Measurements from ENCODE around the gene BACH2.

Gene BACH2

DNA sequence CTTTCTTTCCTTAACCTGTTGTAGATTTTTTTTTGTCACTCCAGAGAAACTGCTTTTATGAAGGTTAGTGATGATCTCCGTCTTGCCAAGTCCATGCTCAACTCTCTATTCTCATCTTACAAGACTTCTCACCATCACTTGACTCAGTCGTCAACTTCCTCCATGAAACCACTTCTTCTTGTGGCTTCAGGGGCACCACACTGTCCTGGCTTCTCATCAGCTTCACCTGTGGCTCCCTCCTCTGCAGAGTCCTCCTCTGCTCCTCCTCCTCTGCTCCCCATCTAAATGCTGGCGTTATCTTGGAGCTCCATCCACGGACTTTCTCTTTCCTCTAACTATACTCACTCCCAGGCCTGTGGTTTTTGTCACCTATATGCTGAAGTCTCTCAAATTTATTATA lies 187.5 kb downstream of the BACH2 start:
- H3K27ac Mint-ChIP-seq = peak overlapping the region; percentile 84
- H3K4me3 Mint-ChIP-seq = peak overlapping the region; percentile 51
- no peak for DNase-seq
- H3K4me1 Mint-ChIP-seq (ENCODE audit: low read depth) = peaks cover 93% of the 10 kb centered on the region
- H3K27me3 Mint-ChIP-seq = no peaks in the 10 kb centered on the region
- peaks cover 18% of the 10 kb centered on the region for H3K9me3 Mint-ChIP-seq
- H3K36me3 Mint-ChIP-seq (ENCODE audit: low read depth) = peaks cover 61% of the 10 kb centered on the region

DNA sequence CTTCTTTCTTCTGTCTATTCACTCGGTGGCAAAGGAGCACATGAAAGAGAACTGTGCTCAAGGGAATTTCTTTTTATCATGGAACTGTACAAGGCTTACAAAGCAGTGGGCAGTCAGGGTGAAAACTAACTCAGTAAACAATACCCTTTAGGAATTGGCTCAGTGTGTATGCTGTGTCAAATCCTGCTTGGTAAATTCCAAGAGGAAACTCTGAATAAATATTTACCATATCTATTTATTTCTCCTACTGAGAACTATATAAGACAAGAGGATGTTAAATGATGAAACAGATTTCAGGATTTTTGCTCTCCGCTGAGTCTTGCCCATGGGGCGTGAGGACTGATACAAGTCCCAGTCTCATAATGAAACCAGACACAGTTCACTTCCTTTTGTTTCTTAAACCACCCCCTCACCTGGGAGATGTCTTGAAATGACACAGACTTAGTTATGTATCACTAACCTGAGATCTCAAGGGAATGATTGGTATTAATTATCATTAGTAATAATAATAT lies 188.8 kb downstream of the BACH2 start:
- H3K27ac Mint-ChIP-seq = peak overlapping the region; percentile 90
- DNase-seq = no peak
- H3K4me3 Mint-ChIP-seq = peak overlapping the region; percentile 51
- H3K4me1 Mint-ChIP-seq (ENCODE audit: low read depth) = peaks cover 96% of the 10 kb centered on the region
- peaks cover 59% of the 10 kb centered on the region for H3K36me3 Mint-ChIP-seq (ENCODE audit: low read depth)
- no peaks in the 10 kb centered on the region for H3K27me3 Mint-ChIP-seq
- H3K9me3 Mint-ChIP-seq = peaks cover 6% of the 10 kb centered on the region

DNA sequence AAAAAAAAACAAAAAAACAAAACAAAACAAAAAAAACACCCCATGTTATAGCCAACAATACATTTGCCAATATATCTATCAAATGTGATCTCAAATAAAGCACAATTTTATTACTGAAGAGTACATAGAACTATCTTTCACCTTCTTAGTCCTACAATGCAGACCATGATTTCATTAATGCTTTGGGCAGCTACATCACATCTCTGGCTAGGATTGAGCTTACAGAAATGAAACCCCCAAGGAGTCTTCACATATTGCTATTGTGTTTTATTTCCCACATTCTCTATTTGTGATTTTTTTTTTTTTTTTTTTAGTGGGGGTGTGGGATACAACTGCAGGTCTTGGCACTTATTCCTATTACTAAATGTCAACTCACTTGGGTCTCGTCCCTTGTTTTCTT lies 189.3 kb downstream of the BACH2 start:
- Mint-ChIP-seq H3K27ac (peak overlapping the region; percentile 90), H3K4me1 (ENCODE audit: low read depth) (peaks cover 94% of the 10 kb centered on the region)

DNA sequence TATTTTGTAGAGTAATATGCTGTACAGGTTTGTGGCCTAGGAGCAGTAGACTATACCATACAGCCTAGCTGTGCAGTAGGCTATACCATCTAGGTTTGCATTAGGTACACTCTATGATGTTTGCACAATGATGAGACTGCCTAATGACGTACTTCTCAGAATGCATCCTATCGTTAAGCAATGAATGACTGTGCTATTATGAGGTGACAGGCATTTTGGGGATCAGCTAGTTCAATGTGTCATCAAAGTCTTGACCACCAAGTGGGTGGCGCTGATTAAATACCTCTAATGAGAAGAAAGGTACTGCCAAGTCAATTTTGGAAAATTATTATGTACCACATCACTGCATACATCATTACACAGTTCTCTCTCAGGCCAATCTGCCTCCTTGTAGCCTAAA lies 190.2 kb downstream of the BACH2 start:
- Mint-ChIP-seq H3K27me3 (no peaks in the 10 kb centered on the region), H3K27ac (peak overlapping the region; percentile 90), H3K4me3 (no peak overlapping the region), H3K36me3 (ENCODE audit: low read depth) (peaks cover 56% of the 10 kb centered on the region), H3K4me1 (ENCODE audit: low read depth) (peaks cover 92% of the 10 kb centered on the region), H3K9me3 (no peaks in the 10 kb centered on the region)
- DNase-seq = no peak

More for the DNA sequence above, 189.3 kb downstream of the BACH2 start:
- Mint-ChIP-seq H3K27me3 (no peaks in the 10 kb centered on the region), H3K9me3 (peaks cover 1% of the 10 kb centered on the region), H3K36me3 (ENCODE audit: low read depth) (peaks cover 56% of the 10 kb centered on the region), H3K4me3 (peak overlapping the region; percentile 51)
- DNase-seq = no peak

DNA sequence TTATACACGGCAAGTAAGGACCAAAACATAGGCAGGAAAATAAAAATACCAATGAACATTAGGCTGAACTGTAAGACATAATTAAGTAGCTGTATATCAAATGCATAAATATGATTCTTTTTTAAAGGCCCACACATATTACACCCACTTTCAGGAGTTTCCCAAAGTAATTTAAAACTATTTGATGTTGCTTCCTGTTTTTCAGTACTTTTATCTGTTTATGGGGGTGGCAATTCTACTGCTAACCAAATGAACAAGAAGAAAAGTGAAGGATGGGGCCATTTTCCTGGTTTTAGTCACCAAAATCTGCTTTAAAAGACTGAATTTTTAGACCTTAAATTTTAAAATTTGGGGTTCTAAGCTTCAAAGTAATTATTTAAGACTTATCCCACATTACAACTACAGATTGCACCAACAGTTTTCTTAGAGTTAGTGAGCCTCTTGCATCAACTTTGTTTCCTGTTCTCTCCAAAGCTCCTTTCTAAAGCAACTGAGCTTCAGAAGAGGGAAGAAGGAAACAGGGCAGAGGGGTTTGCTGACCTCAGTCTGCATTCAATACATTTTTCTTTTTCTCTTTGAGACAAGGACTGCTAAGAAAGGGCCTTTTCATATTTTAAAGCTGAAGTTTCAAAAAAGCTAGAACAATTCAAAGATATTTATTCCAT lies 191.0 kb downstream of the BACH2 start:
- DNase-seq = no peak
- Mint-ChIP-seq H3K4me1 (ENCODE audit: low read depth) (peaks cover 92% of the 10 kb centered on the region), H3K9me3 (no peaks in the 10 kb centered on the region), H3K4me3 (peak overlapping the region; percentile 18), H3K27ac (peak overlapping the region; percentile 90), H3K36me3 (ENCODE audit: low read depth) (peaks cover 63% of the 10 kb centered on the region), H3K27me3 (no peaks in the 10 kb centered on the region)

DNA sequence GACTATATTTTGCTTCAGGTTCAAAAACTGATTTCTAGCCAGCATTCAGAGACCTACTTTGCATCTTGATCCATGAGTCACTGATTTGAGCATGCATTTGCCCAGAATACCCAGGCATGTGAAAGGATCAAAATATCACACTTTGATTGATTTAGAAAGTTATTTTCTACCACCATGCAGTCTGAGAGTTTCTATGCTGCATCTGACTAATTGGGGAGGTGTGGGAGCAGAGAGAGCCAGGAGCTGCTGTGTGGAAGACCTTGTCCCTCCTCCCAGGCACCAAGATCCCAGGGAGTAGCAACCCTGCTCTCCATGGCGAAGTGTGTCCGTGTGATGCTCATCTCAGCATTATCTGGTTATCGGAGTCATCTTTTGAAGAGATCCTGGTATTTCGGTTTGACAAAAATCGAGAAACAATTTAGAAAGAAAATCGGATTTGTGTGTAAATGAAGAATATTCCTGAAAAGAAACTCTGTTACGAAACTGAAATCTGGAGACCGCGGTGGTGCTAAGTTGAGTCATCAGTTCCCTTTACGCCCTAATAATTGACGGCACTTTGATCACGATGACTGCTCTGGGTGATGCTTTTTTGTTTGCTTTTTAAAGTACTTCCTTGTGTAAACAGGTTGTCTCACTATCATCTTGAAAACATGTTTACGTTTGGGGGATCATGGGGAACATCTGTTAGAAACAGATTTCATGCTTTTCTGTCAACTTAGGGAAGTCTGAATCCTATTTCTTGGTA lies 193.4 kb downstream of the BACH2 start:
- DNase-seq = peak; percentile 71
- Mint-ChIP-seq H3K27me3 (no peaks in the 10 kb centered on the region), H3K27ac (peak overlapping the region; percentile 95), H3K4me1 (ENCODE audit: low read depth) (peaks cover 93% of the 10 kb centered on the region), H3K4me3 (peak overlapping the region; percentile 63), H3K9me3 (no peaks in the 10 kb centered on the region), H3K36me3 (ENCODE audit: low read depth) (peaks cover 67% of the 10 kb centered on the region)

DNA sequence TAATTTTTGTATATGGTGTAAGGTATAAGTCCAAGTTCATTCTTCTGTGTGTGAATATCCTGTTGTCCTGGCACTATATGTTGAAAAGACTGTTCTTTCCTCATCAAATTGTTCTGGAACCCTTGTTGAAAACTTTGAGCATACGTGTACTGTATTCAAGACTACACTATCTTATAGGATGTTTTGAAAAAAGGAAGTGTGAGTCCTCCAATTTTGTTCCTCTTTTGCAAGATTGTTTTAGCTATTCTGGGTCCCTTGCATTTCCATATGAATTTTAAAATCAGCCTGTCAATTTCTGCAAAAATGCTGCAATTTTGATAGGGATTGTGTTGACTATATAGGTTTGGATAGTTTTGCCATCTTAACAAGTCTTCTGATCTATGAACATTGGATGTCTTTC lies 195.2 kb downstream of the BACH2 start:
- no peaks in the 10 kb centered on the region for H3K27me3 Mint-ChIP-seq
- H3K9me3 Mint-ChIP-seq = no peaks in the 10 kb centered on the region
- peaks cover 61% of the 10 kb centered on the region for H3K36me3 Mint-ChIP-seq (ENCODE audit: low read depth)
- peaks cover 95% of the 10 kb centered on the region for H3K4me1 Mint-ChIP-seq (ENCODE audit: low read depth)
- no peak overlapping the region for H3K4me3 Mint-ChIP-seq
- DNase-seq = no peak
- no peak overlapping the region for H3K27ac Mint-ChIP-seq

DNA sequence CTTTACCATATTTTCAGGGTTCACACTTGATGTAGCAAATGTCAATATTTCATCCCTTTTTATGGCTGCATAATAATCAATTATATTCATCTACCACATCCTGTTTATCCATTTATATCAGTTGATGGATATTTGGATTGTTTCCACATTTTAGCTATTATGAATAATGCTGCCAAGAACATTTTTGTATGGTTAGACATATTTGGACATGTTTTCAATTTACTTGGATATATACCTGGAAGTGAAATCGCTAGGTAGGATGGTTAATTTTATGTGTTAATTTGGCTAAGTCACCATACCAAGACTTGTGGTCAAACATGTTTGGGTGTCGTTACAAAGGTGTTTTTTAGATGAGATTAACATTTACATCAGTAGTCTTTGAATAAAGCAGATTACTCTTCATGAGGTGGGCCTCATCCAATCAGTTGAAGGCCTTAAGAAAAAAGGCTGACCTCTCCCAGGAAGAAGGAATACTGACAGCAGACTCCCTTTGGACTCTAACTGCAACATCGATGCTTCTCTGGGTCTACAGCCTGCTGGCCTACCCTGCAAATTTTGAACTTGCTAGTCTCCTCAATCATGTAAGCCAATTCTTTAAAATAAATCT lies 196.5 kb downstream of the BACH2 start:
- DNase-seq = no peak
- Mint-ChIP-seq H3K27ac (peak overlapping the region; percentile 50), H3K4me1 (ENCODE audit: low read depth) (peaks cover 95% of the 10 kb centered on the region), H3K36me3 (ENCODE audit: low read depth) (peaks cover 58% of the 10 kb centered on the region), H3K27me3 (no peaks in the 10 kb centered on the region), H3K9me3 (no peaks in the 10 kb centered on the region), H3K4me3 (no peak overlapping the region)

DNA sequence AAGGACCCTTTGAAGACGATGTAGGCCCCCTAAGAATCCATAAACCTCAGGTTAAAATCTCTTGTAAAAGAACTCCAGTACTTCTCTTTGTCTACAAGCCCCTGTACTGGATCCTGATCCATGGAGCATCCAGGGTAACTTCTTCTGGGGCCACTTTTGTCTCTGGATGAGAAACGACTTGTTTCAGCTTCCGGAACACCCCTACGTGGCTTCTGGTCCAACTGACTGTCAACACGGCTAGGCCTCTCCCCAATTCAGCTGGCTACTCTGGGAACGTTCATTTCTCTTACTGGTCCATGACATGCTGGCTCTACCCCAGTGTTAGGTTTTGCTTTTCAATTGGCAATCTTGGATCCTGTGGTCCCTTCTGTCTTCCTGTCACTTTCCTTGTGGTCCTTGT lies 198.0 kb downstream of the BACH2 start:
- DNase-seq = no peak
- H3K27ac Mint-ChIP-seq = peak overlapping the region; percentile 12
- no peak overlapping the region for H3K4me3 Mint-ChIP-seq
- peaks cover 96% of the 10 kb centered on the region for H3K4me1 Mint-ChIP-seq (ENCODE audit: low read depth)
- H3K9me3 Mint-ChIP-seq = no peaks in the 10 kb centered on the region
- H3K36me3 Mint-ChIP-seq (ENCODE audit: low read depth) = peaks cover 60% of the 10 kb centered on the region
- no peaks in the 10 kb centered on the region for H3K27me3 Mint-ChIP-seq

DNA sequence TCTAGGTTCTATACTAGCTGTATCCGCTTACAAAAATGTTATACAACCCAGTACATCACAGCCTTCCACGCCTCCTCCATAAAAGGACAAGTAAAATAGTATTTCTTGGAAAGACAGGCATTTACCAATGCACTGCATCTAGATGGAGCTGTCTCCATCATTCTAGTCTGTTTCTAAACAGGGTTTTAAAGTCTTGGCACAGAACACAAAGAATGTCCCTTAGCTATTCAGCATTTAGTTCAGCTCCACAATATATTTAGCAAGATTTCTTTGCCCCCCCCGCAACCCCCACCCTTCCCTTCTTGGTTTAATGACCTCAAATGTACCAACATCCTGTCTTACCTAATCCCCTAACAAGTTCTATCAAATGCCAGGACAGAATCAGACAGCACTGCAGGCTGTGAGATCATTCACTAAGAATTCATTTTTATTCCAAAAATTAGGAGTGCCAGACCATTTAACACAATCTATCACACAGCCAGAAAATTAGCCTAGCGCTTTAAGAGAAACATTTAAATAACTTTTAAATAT lies 198.6 kb downstream of the BACH2 start:
- Mint-ChIP-seq H3K9me3 (peaks cover 2% of the 10 kb centered on the region), H3K36me3 (ENCODE audit: low read depth) (peaks cover 58% of the 10 kb centered on the region), H3K4me3 (no peak overlapping the region), H3K4me1 (ENCODE audit: low read depth) (peaks cover 96% of the 10 kb centered on the region), H3K27me3 (no peaks in the 10 kb centered on the region), H3K27ac (peak overlapping the region; percentile 50)
- no peak for DNase-seq

DNA sequence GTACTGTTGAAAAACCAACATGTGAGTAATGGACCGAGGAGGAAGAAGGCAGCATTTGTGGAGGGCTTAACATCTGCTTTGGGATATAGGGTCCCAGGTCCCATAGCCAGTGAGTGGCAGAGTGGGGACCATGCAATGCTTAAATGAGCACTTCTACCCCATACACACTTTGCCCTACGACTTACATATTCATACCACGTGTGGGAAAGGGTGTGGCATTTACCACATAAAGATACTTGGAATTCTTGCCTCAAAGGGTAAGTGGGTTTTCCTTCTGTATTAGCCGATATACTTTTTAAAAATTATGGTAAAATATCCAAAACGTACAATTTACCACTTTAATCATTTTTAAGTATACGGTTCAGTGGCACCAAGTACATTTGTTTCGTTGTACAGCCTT lies 199.3 kb downstream of the BACH2 start:
- no peak overlapping the region for H3K4me3 Mint-ChIP-seq
- peaks cover 96% of the 10 kb centered on the region for H3K4me1 Mint-ChIP-seq (ENCODE audit: low read depth)
- no peaks in the 10 kb centered on the region for H3K27me3 Mint-ChIP-seq
- peaks cover 60% of the 10 kb centered on the region for H3K36me3 Mint-ChIP-seq (ENCODE audit: low read depth)
- H3K9me3 Mint-ChIP-seq = peaks cover 2% of the 10 kb centered on the region
- DNase-seq = no peak
- H3K27ac Mint-ChIP-seq = peak overlapping the region; percentile 50

DNA sequence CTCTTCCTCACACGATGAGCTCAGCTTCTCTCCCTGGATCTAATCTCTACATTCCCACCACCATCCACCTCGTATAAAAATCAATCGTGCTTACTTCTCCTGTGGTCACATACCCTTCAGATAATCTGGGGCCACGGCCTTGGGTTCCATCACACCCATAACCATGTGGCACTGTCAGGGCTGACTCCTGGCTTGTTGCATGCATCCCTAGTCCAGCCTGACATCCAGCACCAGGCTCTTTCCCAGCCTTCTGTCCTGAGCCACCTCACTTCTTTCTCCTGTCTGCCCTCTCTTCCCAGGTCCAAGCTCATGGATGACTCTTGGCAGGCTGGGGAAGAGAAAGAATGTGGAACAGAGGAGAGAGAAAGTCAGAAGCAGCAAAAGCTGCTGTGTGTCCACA lies 199.8 kb downstream of the BACH2 start:
- H3K4me3 Mint-ChIP-seq = no peak overlapping the region
- peaks cover 55% of the 10 kb centered on the region for H3K36me3 Mint-ChIP-seq (ENCODE audit: low read depth)
- no peak for DNase-seq
- H3K27ac Mint-ChIP-seq = peak overlapping the region; percentile 44
- H3K4me1 Mint-ChIP-seq (ENCODE audit: low read depth) = peaks cover 90% of the 10 kb centered on the region
- no peaks in the 10 kb centered on the region for H3K27me3 Mint-ChIP-seq
- peaks cover 2% of the 10 kb centered on the region for H3K9me3 Mint-ChIP-seq

DNA sequence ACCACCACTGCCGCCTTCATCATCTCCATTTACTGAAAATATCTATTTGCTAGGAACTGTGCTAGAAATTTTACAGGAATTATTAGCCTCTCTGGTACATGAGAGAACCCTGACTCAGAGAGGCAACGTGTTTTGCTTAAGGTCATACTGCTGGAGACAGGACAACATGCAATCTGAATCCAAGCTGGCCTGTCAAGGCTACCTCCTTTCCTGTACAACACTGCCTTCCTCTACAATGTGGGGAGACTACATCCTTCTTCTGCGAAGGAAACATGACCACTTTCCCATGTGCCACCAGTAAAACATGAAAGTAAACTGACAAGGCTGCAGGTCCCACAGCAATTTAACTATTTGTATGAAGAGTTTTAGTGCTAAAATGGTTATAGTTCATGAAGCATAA lies 200.9 kb downstream of the BACH2 start:
- H3K27ac Mint-ChIP-seq = peak overlapping the region; percentile 44
- no peak overlapping the region for H3K4me3 Mint-ChIP-seq
- DNase-seq = no peak
- no peaks in the 10 kb centered on the region for H3K27me3 Mint-ChIP-seq
- peaks cover 87% of the 10 kb centered on the region for H3K4me1 Mint-ChIP-seq (ENCODE audit: low read depth)
- H3K9me3 Mint-ChIP-seq = peaks cover 2% of the 10 kb centered on the region
- H3K36me3 Mint-ChIP-seq (ENCODE audit: low read depth) = peaks cover 48% of the 10 kb centered on the region

DNA sequence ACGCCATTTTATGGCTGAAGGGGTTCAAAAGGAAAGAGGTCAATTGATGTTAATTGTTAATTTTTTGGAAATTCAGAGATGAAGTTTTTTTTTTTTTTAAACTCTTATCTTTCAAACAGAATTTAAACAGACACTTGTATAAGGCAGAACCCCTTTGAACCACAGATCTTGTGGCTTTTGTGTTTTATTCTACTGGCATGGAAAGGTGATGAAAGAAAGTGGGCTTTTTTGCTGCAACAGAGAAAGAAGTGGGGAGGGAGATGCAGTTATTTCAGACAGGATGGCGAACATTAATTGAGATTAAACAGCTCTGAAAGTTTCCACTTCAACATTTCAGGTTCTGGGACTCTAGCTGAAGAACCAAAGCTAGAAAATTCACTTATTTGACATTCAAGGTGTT lies 201.5 kb downstream of the BACH2 start:
- Mint-ChIP-seq H3K9me3 (peaks cover 2% of the 10 kb centered on the region), H3K27me3 (no peaks in the 10 kb centered on the region), H3K27ac (peak overlapping the region; percentile 44), H3K4me1 (ENCODE audit: low read depth) (peaks cover 88% of the 10 kb centered on the region), H3K4me3 (no peak overlapping the region), H3K36me3 (ENCODE audit: low read depth) (peaks cover 48% of the 10 kb centered on the region)
- no peak for DNase-seq

All from activated T-cell treated with anti-CD3 and anti-CD28 coated beads, Interleukin-2, amount 50 U/mL, for 24 hours (primary cell).